GM12872 (cell line): ENCODE measurements around the gene CGN.

Experiments used
- TF ChIP-seq, protein P1 (sequence below): IDR thresholded peaks from 3 replicates; pipeline ENCODE4 v1.5.1; 2011; ENCODE audit warnings: low read depth, mild to moderate bottlenecking, low read length, moderate library complexity; ENCODE audit not compliant: insufficient read depth

CGN gene

GRCh38 chr1:151501474-151501873 lies 9.7 kb upstream of the CGN start:
- TF ChIP-seq, protein P1, sequence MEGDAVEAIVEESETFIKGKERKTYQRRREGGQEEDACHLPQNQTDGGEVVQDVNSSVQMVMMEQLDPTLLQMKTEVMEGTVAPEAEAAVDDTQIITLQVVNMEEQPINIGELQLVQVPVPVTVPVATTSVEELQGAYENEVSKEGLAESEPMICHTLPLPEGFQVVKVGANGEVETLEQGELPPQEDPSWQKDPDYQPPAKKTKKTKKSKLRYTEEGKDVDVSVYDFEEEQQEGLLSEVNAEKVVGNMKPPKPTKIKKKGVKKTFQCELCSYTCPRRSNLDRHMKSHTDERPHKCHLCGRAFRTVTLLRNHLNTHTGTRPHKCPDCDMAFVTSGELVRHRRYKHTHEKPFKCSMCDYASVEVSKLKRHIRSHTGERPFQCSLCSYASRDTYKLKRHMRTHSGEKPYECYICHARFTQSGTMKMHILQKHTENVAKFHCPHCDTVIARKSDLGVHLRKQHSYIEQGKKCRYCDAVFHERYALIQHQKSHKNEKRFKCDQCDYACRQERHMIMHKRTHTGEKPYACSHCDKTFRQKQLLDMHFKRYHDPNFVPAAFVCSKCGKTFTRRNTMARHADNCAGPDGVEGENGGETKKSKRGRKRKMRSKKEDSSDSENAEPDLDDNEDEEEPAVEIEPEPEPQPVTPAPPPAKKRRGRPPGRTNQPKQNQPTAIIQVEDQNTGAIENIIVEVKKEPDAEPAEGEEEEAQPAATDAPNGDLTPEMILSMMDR, result no peak

- TF ChIP-seq, protein P1, result no peak
Measured at GRCh38 chr1:151502035-151502700, 9.0 kb upstream of the CGN start.

GRCh38 chr1:151502859-151503780 lies 8.1 kb upstream of the CGN start:
- TF ChIP-seq, protein P1, result no peak

DNA sequence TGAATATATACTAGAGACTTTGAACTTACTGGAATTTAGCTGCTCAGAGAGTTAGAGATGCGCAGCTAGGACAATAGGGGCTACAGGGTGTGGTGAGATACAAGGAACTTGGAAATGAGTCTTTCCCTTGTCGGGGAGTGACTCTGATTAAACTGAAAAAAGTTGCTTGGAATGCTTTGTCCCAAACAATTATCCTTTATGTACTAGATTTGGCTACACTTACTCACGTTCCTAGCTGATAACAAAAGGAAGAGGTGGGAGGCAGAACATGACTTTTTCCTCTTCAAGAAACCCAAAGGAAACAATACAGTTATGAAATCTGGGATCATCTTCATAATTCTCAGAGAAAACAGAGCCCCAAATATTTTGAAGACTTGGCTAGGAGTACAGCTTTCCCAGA lies 6.9 kb upstream of the CGN start:
- TF ChIP-seq, protein P1, result no peak

- TF ChIP-seq, protein P1, result no peak
Measured at GRCh38 chr1:151504759-151505158, 6.4 kb upstream of the CGN start.

- TF ChIP-seq, protein P1, result no peak
Measured at GRCh38 chr1:151508833-151509232, 2.4 kb upstream of the CGN start.

- TF ChIP-seq, protein P1, result no peak
Measured at GRCh38 chr1:151509350-151510019, 1.7 kb upstream of the CGN start.
